Thyroid gland (tissue), 4 donors: ENCODE data around the gene IRF2.

Source experiments
- CTCF ChIP-seq, 6 experiments: fragments of 200-600 bp in 3 of 6; fragments of 450-650 bp in 3 of 6; sonication (generic) in 3 of 6; IDR thresholded peaks; one replicate each; pipeline ENCODE4 v1.5.1; 2016 to 2019; ENCODE audit warnings: antibody characterized with exemption in 6 of 6, mild to moderate bottlenecking in 2 of 6, inconsistent platforms in 1 of 6, moderate library complexity in 1 of 6
- POLR2A ChIP-seq, 2 donors: fragments of 450-650 bp; IDR thresholded peaks; one replicate each; pipeline ENCODE4 v1.6.1; 2017; ENCODE audit warnings: antibody characterized with exemption in 2 of 2, mild to moderate bottlenecking in 2 of 2, moderate library complexity in 1 of 2

GRCh38 chr4:184503869-184504300 is 29.5 kb upstream of the IRF2 start:
- TF ChIP-seq POLR2A (IDR thresholded peaks at IDR 0.05) (no peak), CTCF (IDR thresholded peaks at IDR 0.05) (no peak)
